Measurements from ENCODE around the gene ODF2.

DNA sequence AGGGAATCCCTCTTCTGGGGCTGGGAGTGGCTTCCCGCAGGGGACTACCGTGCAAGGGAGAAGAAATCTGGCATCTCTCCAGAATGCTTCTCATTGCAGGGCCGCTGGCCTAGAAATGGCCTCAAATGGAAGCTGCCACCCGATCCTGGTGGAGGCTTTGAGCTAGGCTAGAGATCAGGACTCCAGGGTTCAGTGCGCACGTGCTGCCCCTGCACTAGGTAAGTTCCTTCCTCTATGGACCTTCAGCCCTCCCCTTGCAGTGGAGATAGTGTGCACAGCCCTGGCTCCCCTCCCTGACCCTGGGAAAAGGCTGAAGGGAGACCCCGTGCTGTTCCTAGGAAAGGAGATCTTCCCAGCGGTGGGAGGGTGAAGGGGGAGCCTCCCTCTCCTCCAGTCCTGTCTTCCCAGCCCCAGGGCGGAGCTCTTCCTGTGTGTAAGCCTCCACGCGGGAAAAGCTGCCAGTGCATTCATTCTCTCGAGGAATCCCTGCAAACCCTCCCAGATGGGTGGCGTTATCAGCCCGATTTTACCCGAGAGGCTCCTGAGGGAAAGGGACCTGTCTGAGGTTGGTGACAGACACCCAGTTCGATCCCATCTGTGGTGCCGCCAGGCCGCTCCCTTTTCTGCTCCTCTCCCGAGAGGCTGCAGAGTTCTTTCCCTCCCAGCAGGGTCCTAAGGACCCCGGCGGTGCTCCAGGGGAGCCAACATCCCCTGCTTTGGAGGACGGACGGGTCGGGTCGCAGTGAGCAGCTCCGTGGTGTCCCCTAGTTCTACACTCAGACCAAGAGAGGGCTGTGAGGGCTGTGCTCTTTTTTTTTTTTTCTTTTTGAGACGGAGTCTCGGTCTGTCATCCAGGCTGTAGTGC lies 36.5 kb upstream of the ODF2 start:
- TF ChIP-seq, protein P1, sequence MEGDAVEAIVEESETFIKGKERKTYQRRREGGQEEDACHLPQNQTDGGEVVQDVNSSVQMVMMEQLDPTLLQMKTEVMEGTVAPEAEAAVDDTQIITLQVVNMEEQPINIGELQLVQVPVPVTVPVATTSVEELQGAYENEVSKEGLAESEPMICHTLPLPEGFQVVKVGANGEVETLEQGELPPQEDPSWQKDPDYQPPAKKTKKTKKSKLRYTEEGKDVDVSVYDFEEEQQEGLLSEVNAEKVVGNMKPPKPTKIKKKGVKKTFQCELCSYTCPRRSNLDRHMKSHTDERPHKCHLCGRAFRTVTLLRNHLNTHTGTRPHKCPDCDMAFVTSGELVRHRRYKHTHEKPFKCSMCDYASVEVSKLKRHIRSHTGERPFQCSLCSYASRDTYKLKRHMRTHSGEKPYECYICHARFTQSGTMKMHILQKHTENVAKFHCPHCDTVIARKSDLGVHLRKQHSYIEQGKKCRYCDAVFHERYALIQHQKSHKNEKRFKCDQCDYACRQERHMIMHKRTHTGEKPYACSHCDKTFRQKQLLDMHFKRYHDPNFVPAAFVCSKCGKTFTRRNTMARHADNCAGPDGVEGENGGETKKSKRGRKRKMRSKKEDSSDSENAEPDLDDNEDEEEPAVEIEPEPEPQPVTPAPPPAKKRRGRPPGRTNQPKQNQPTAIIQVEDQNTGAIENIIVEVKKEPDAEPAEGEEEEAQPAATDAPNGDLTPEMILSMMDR (IDR thresholded peaks at IDR 0.05; ENCODE audit: borderline replicate concordance, extremely low read depth, low read length, poor library complexity, severe bottlenecking) = no peak
- no peak for TF ChIP-seq EZH2 (IDR thresholded peaks at IDR 0.05; ENCODE audit: borderline replicate concordance, low read depth, low read length, severe bottlenecking)

Data from DND-41 (cell line).